ENCODE results near the gene ADIRF.
"Not testable (repeated sequence)": the region's sequence is repeated elsewhere in the genome, so short reads cannot be mapped to it uniquely, and the experiment has no call there.

ADIRF gene

GRCh38 chr10:86979296-86979818 is 11.1 kb downstream of the ADIRF start:
- DNase-seq (ENCODE audit: low spot score) = no peak

GRCh38 chr10:86979977-86980448 is 11.7 kb downstream of the ADIRF start:
- peak; percentile 66 for DNase-seq (ENCODE audit: low spot score)

GRCh38 chr10:86981020-86981419 is 12.7 kb downstream of the ADIRF start:
- DNase-seq (ENCODE audit: low spot score) = not testable (repeated sequence)

- no peak for DNase-seq (ENCODE audit: low spot score)
Observed at GRCh38 chr10:86981716-86982115, 13.4 kb downstream of the ADIRF start.

GRCh38 chr10:86984498-86984897 is 16.2 kb downstream of the ADIRF start:
- not testable (repeated sequence) for DNase-seq (ENCODE audit: low spot score)

GRCh38 chr10:86988520-86988919 is 20.2 kb downstream of the ADIRF start:
- DNase-seq (ENCODE audit: low spot score) = no peak

- DNase-seq (ENCODE audit: low spot score) = not testable (repeated sequence)
Observed at GRCh38 chr10:86991362-86991761, 23.1 kb downstream of the ADIRF start.

GRCh38 chr10:86992456-86992855 is 24.2 kb downstream of the ADIRF start:
- DNase-seq (ENCODE audit: low spot score) = peak; percentile 17

- DNase-seq (ENCODE audit: low spot score) = no peak
Observed at GRCh38 chr10:86992929-86993328, 24.6 kb downstream of the ADIRF start.

GRCh38 chr10:86999802-87000403 is 31.6 kb downstream of the ADIRF start:
- DNase-seq (ENCODE audit: low spot score) = not testable (repeated sequence)

- DNase-seq (ENCODE audit: low spot score) = no peak
Observed at GRCh38 chr10:87000491-87000890, 32.2 kb downstream of the ADIRF start.

- not testable (repeated sequence) for DNase-seq (ENCODE audit: low spot score)
Observed at GRCh38 chr10:87007124-87007523, 38.8 kb downstream of the ADIRF start.

GRCh38 chr10:87007674-87008073 is 39.4 kb downstream of the ADIRF start:
- DNase-seq (ENCODE audit: low spot score) = not testable (repeated sequence)

GRCh38 chr10:87008303-87008702 is 40.0 kb downstream of the ADIRF start:
- not testable (repeated sequence) for DNase-seq (ENCODE audit: low spot score)

GRCh38 chr10:87009134-87009696 is 40.9 kb downstream of the ADIRF start:
- not testable (repeated sequence) for DNase-seq (ENCODE audit: low spot score)

GRCh38 chr10:87013528-87013927 is 45.2 kb downstream of the ADIRF start:
- DNase-seq (ENCODE audit: low spot score) = not testable (repeated sequence)

GRCh38 chr10:87014986-87015716 is 46.9 kb downstream of the ADIRF start:
- DNase-seq (ENCODE audit: low spot score) = not testable (repeated sequence)

GRCh38 chr10:87018127-87018526 is 49.8 kb downstream of the ADIRF start:
- not testable (repeated sequence) for DNase-seq (ENCODE audit: low spot score)

- not testable (repeated sequence) for DNase-seq (ENCODE audit: low spot score)
Observed at GRCh38 chr10:87019066-87019465, 50.8 kb downstream of the ADIRF start.

GRCh38 chr10:87019504-87019903 is 51.2 kb downstream of the ADIRF start:
- not testable (repeated sequence) for DNase-seq (ENCODE audit: low spot score)

- not testable (repeated sequence) for DNase-seq (ENCODE audit: low spot score)
Observed at GRCh38 chr10:87020056-87020455, 51.8 kb downstream of the ADIRF start, which contains the start of gene FAM25A. Gene FAM25A (plus strand): TSS chr10:87020294. CDS start chr10:87020325, 31 bp downstream.

Measured in AG20443 (cell line).